ENCODE results near the gene CARD19.

The CARD19 gene

GRCh38 chr9:93077367-93077766 lies 18.6 kb upstream of the CARD19 start:
- ChIA-PET CTCF (no interaction called here), POLR2A (no interaction called here)
- Histone ChIP-seq H3K27ac (ENCODE audit: extremely low read depth, low read depth, low read length) (no peak overlapping the region), H3K36me3 (ENCODE audit: control insufficient read depth in 2 of 2, insufficient read depth in 1 of 2, low read length in 2 of 2) (no peaks in the 10 kb centered on the region), H3K4me3 (ENCODE audit: low read depth, low read length) (no peak overlapping the region), H3K9me3 (ENCODE audit: control insufficient read depth, insufficient read depth, low read depth, low read length) (no peaks in the 10 kb centered on the region), H3K4me1 (ENCODE audit: control insufficient read depth, insufficient read depth, low read length) (peaks cover 4% of the 10 kb centered on the region; the same call in 1 of the 2 replicates)
- TF ChIP-seq KLF10 (tag by site-specific recombination; IDR thresholded peaks at IDR 0.05) (no peak), ZNF776 (tag by site-specific recombination; IDR thresholded peaks at IDR 0.05; ENCODE audit: borderline replicate concordance) (no peak), ZFP3 (tag by site-specific recombination; IDR thresholded peaks at IDR 0.05; ENCODE audit: low read depth) (peak; percentile 89), YY2 (tag by site-specific recombination; IDR thresholded peaks at IDR 0.05) (no peak), ZNF404 (tag by site-specific recombination; IDR thresholded peaks at IDR 0.05) (no peak), ZNF354C (tag by site-specific recombination; IDR thresholded peaks at IDR 0.05; ENCODE audit: borderline replicate concordance, low read depth) (no peak), ZNF548 (tag by site-specific recombination; IDR thresholded peaks at IDR 0.05) (no peak), ZFHX2 (tag by site-specific recombination; conservative IDR thresholded peaks at IDR 0.05) (peak; percentile 70), ZNF26 (tag by site-specific recombination; IDR thresholded peaks at IDR 0.05) (no peak), ZNF341 (tag by site-specific recombination; IDR thresholded peaks at IDR 0.05; ENCODE audit: low read depth) (no peak), ZNF707 (tag by site-specific recombination; IDR thresholded peaks at IDR 0.05) (no peak), EGR2 (tag by site-specific recombination; IDR thresholded peaks at IDR 0.05; ENCODE audit: low read depth) (peak; percentile 73; the same call in 1 of the 2 replicates), ZBTB17 (tag by site-specific recombination; IDR thresholded peaks at IDR 0.05) (no peak), ZNF777 (tag by site-specific recombination; IDR thresholded peaks at IDR 0.05; ENCODE audit: borderline replicate concordance) (no peak)

GRCh38 chr9:93077811-93078210 lies 18.2 kb upstream of the CARD19 start:
- CTCF ChIA-PET = no interaction called here
- Histone ChIP-seq H3K27ac (ENCODE audit: extremely low read depth, low read depth, low read length) (no peak overlapping the region), H3K36me3 (ENCODE audit: control insufficient read depth in 2 of 2, insufficient read depth in 1 of 2, low read length in 2 of 2) (no peaks in the 10 kb centered on the region), H3K9me3 (ENCODE audit: control insufficient read depth, insufficient read depth, low read depth, low read length) (no peaks in the 10 kb centered on the region), H3K4me3 (ENCODE audit: low read depth, low read length) (no peak overlapping the region), H3K4me1 (ENCODE audit: control insufficient read depth, insufficient read depth, low read length) (no peaks in the 10 kb centered on the region; the same call in 1 of the 2 replicates)
- TF ChIP-seq ZNF792 (tag by site-specific recombination; IDR thresholded peaks at IDR 0.05) (no peak), ZNF391 (tag by site-specific recombination; IDR thresholded peaks at IDR 0.05; ENCODE audit: borderline replicate concordance, low read depth) (no peak), REPIN1 (tag by site-specific recombination; IDR thresholded peaks at IDR 0.05; ENCODE audit: low read depth) (no peak), ZBTB26 (tag by site-specific recombination; optimal IDR thresholded peaks at IDR 0.05) (no peak)
- POLR2A ChIA-PET = interaction anchor here (0.6 kb wide), 1 partner anchor 19 kb away, joined by 3 read pairs; no protein-coding TSS in a partner anchor

GRCh38 chr9:93079371-93079770 lies 16.6 kb upstream of the CARD19 start:
- ChIA-PET POLR2A (interaction anchor here (1.8 kb wide), 1 partner anchor 16 kb away, joined by 6 read pairs; the partner anchor contains the start of gene CARD19), CTCF (interaction anchor here (0.6 to 1.3 kb wide), 2 partner anchors 30 to 188 kb away, joined by 3 to 4 read pairs; no protein-coding TSS in a partner anchor)
- Histone ChIP-seq H3K9me3 (ENCODE audit: control insufficient read depth, insufficient read depth, low read depth, low read length) (no peaks in the 10 kb centered on the region), H3K27ac (ENCODE audit: extremely low read depth, low read depth, low read length) (no peak overlapping the region), H3K4me1 (ENCODE audit: control insufficient read depth, insufficient read depth, low read length) (no peaks in the 10 kb centered on the region), H3K4me3 (ENCODE audit: low read depth, low read length) (no peak overlapping the region), H3K36me3 (ENCODE audit: control insufficient read depth in 2 of 2, insufficient read depth in 1 of 2, low read length in 2 of 2) (no peaks in the 10 kb centered on the region)
- TF ChIP-seq PRDM4 (tag by site-specific recombination; IDR thresholded peaks at IDR 0.05) (no peak), ZNF488 (tag by site-specific recombination; IDR thresholded peaks at IDR 0.05) (no peak), ZNF501 (tag by site-specific recombination; IDR thresholded peaks at IDR 0.05) (no peak), GLIS2 (tag by site-specific recombination; IDR thresholded peaks at IDR 0.05) (no peak), ZNF274 (IDR thresholded peaks at IDR 0.05; ENCODE audit: low read length) (no peak), ZNF274 (tag by site-specific recombination; IDR thresholded peaks at IDR 0.05; ENCODE audit: borderline replicate concordance) (no peak), ZNF398 (tag by site-specific recombination; IDR thresholded peaks at IDR 0.05) (no peak), ZNF707 (tag by site-specific recombination; IDR thresholded peaks at IDR 0.05) (no peak)

Data from HEK293 (cell line).